ENCODE data around the gene HNRNPR.
"Not testable (repeated sequence)": the region's sequence is repeated elsewhere in the genome, so short reads cannot be mapped to it uniquely, and the experiment has no call there.

The HNRNPR gene

GRCh38 chr1:23344111-23344986 is at the start of gene HNRNPR:
Gene HNRNPR, minus strand, starts transcription at chr1:23344284. Its CDS starts 3,276 bp downstream, at chr1:23341008.
- DNase-seq = peak; percentile 100

- no peak for DNase-seq
These were observed 49.6 kb upstream of the HNRNPR start for GRCh38 chr1:23393706-23394105.

GRCh38 chr1:23392125-23392855 is 48.2 kb upstream of the HNRNPR start:
- DNase-seq = no peak

GRCh38 chr1:23389837-23390321 is 45.8 kb upstream of the HNRNPR start:
- DNase-seq = no peak

GRCh38 chr1:23387494-23387893 is 43.4 kb upstream of the HNRNPR start:
- no peak for DNase-seq

GRCh38 chr1:23385119-23385621 is 41.1 kb upstream of the HNRNPR start:
- no peak for DNase-seq

GRCh38 chr1:23384312-23385058 is 40.4 kb upstream of the HNRNPR start:
- DNase-seq = no peak

- DNase-seq = no peak
These were observed 39.7 kb upstream of the HNRNPR start for GRCh38 chr1:23383577-23384311.

GRCh38 chr1:23381233-23381885 is 37.3 kb upstream of the HNRNPR start:
- DNase-seq = no peak

GRCh38 chr1:23380719-23381118 is 36.6 kb upstream of the HNRNPR start:
- DNase-seq = no peak

GRCh38 chr1:23380236-23380635 is 36.2 kb upstream of the HNRNPR start:
- not testable (repeated sequence) for DNase-seq

- no peak for DNase-seq
These were observed 33.1 kb upstream of the HNRNPR start for GRCh38 chr1:23376890-23377811.

GRCh38 chr1:23374079-23374735 is 30.1 kb upstream of the HNRNPR start:
- not testable (repeated sequence) for DNase-seq

GRCh38 chr1:23371987-23372880 is 28.1 kb upstream of the HNRNPR start:
- DNase-seq = no peak

- DNase-seq = no peak
These were observed 26.9 kb upstream of the HNRNPR start for GRCh38 chr1:23370709-23371584.

GRCh38 chr1:23370330-23370708 is 26.2 kb upstream of the HNRNPR start:
- no peak for DNase-seq

GRCh38 chr1:23369335-23370013 is 25.4 kb upstream of the HNRNPR start, which contains the start of gene ZNF436:
Gene ZNF436, minus strand, starts transcription at chr1:23369836. Its CDS starts 1,831 bp downstream, at chr1:23368005.
- peak; percentile 13 for DNase-seq

All from activated CD4-positive, alpha-beta T cell treated with anti-CD3 and anti-CD28 coated beads, Interleukin-2, Interleukin-6, amounts not matched to agents 100 ng/mL and 50 ng/mL, durations not matched to agents 16 hours and 8 hours (primary cell).